ENCODE data around the gene SPDYE1.
A peak's percentile ranks its signal among the peaks of the same experiment; 100 is the strongest.
"Not testable (repeated sequence)": the region's sequence is repeated elsewhere in the genome, so short reads cannot be mapped to it uniquely, and the experiment has no call there.

The SPDYE1 gene

GRCh38 chr7:43992896-43993295, 4.8 kb upstream of the SPDYE1 start:
- DNase-seq: not testable (repeated sequence)

GRCh38 chr7:43994681-43995080, 3.0 kb upstream of the SPDYE1 start:
- not testable (repeated sequence) for DNase-seq

- not testable (repeated sequence) for DNase-seq
These were observed 14.4 kb downstream of the SPDYE1 start for GRCh38 chr7:44012081-44012480.

GRCh38 chr7:44015090-44015489, 17.4 kb downstream of the SPDYE1 start:
- DNase-seq: peak in 19 of 51 donors; percentile 6 to 52 (median 19)

GRCh38 chr7:44018857-44019807, 21.4 kb downstream of the SPDYE1 start:
- DNase-seq: peak; percentile 54 to 99 (median 95)

- DNase-seq: not testable (repeated sequence)
These were observed 22.1 kb downstream of the SPDYE1 start for GRCh38 chr7:44019825-44020224.

- not testable (repeated sequence) for DNase-seq
These were observed 24.4 kb downstream of the SPDYE1 start for GRCh38 chr7:44022069-44022468.

- DNase-seq: not testable (repeated sequence)
These were observed 25.2 kb downstream of the SPDYE1 start for GRCh38 chr7:44022796-44023467.

GRCh38 chr7:44029433-44029832, 31.7 kb downstream of the SPDYE1 start:
- not testable (repeated sequence) for DNase-seq

GRCh38 chr7:44030029-44030428, 32.3 kb downstream of the SPDYE1 start:
- DNase-seq: not testable (repeated sequence)

- not testable (repeated sequence) for DNase-seq
These were observed 33.6 kb downstream of the SPDYE1 start for GRCh38 chr7:44031319-44031718.

GRCh38 chr7:44032031-44032430, 34.3 kb downstream of the SPDYE1 start:
- not testable (repeated sequence) for DNase-seq

- not testable (repeated sequence) for DNase-seq
These were observed 36.5 kb downstream of the SPDYE1 start for GRCh38 chr7:44033971-44034844.

- not testable (repeated sequence) for DNase-seq
These were observed 38.7 kb downstream of the SPDYE1 start for GRCh38 chr7:44036364-44036763.

- DNase-seq: not testable (repeated sequence)
These were observed 40.3 kb downstream of the SPDYE1 start for GRCh38 chr7:44037951-44038350.

- not testable (repeated sequence) for DNase-seq
These were observed 40.9 kb downstream of the SPDYE1 start for GRCh38 chr7:44038553-44038952.

- DNase-seq: peak in 49 of 51 donors; percentile 32 to 91 (median 75)
These were observed 41.4 kb downstream of the SPDYE1 start for GRCh38 chr7:44038961-44039558.

- not testable (repeated sequence) for DNase-seq
These were observed 42.2 kb downstream of the SPDYE1 start for GRCh38 chr7:44039800-44040492.

- peak in 2 of 51 donors; percentile 15 to 19 for DNase-seq
These were observed 42.8 kb downstream of the SPDYE1 start for GRCh38 chr7:44040493-44040891.

- no peak for DNase-seq
These were observed 44.5 kb downstream of the SPDYE1 start for GRCh38 chr7:44042221-44042620.

All from hypothalamus (tissue), 51 donors.